Liver (tissue), 9 donors: ENCODE results near the gene NCOA6. TPM values are rescaled to one million over a fixed set of nuclear protein-coding genes. Genes with fewer than 3 reads are reported as not detected.

Source experiments
- DNase-seq: peaks from one replicate; pipeline ENCODE4 v3.0.0-alpha.2; 2017; ENCODE audit warnings: low spot score
- H3K27ac ChIP-seq, 2 donors: one replicate each; pipeline ENCODE4 v1.7.0; 2013; ENCODE audit warnings: inconsistent platforms in 2 of 2, low read length in 2 of 2, control low read depth in 1 of 2, low read depth in 1 of 2, mild to moderate bottlenecking in 1 of 2
- H3K27me3 ChIP-seq, 4 donors: one replicate each; pipeline versions ENCODE4 v1.6.1 to v1.7.0; 2013; ENCODE audit warnings: low read length in 3 of 4, inconsistent platforms in 1 of 4, mild to moderate bottlenecking in 1 of 4, moderate library complexity in 1 of 4; ENCODE audit not compliant: control insufficient read depth in 4 of 4, insufficient read depth in 4 of 4
- H3K36me3 ChIP-seq, 4 donors: one replicate each; pipeline versions ENCODE4 v1.6.1 to v1.7.0; 2013; ENCODE audit warnings: low read length in 3 of 4, mild to moderate bottlenecking in 3 of 4, low read depth in 1 of 4, moderate library complexity in 1 of 4; ENCODE audit not compliant: control insufficient read depth in 4 of 4, insufficient read depth in 3 of 4
- H3K4me1 ChIP-seq, 4 donors: one replicate each; pipeline versions ENCODE4 v1.6.1 to v1.7.0; 2013; ENCODE audit warnings: low read length in 3 of 4, mild to moderate bottlenecking in 3 of 4, moderate library complexity in 1 of 4; ENCODE audit not compliant: control insufficient read depth in 4 of 4, insufficient read depth in 4 of 4
- H3K4me3 ChIP-seq, 3 donors: one replicate each; pipeline versions ENCODE4 v1.6.1 to v1.7.0; 2013; ENCODE audit warnings: low read length in 3 of 3, control low read depth in 1 of 3, low read depth in 1 of 3, mild to moderate bottlenecking in 1 of 3
- H3K9ac ChIP-seq, 2 donors: one replicate each; pipeline ENCODE4 v1.7.0; 2013; ENCODE audit warnings: low read length in 2 of 2, mild to moderate bottlenecking in 2 of 2, moderate library complexity in 2 of 2, control low read depth in 1 of 2, low read depth in 1 of 2
- H3K9me3 ChIP-seq, 4 donors: one replicate each; pipeline versions ENCODE4 v1.6.1 to v1.7.0; 2013; ENCODE audit warnings: low read length in 3 of 4; ENCODE audit not compliant: control insufficient read depth in 4 of 4
- CTCF ChIP-seq: fragments of 150-350 bp; IDR thresholded peaks from 2 replicates; pipeline ENCODE4 v1.5.1; 2017; ENCODE audit warnings: improper control_type of control experiment, low read depth, low read length; ENCODE audit not compliant: missing input control
- EGR1 ChIP-seq, 2 donors: IDR thresholded peaks; 2 replicates each; pipeline ENCODE4 v1.6.1; 2016 to 2018; ENCODE audit warnings: antibody characterized with exemption in 2 of 2, low read depth in 2 of 2
- FOXA2 ChIP-seq: IDR thresholded peaks from 2 replicates; pipeline ENCODE4 v1.6.1; 2016; ENCODE audit warnings: antibody characterized with exemption
- HNF4A ChIP-seq, 2 donors: conservative IDR thresholded peaks; 2 replicates each; pipeline ENCODE4 v1.6.1; 2016; ENCODE audit warnings: antibody characterized with exemption in 2 of 2, mild to moderate bottlenecking in 2 of 2
- HNF4G ChIP-seq: IDR thresholded peaks from 2 replicates; pipeline ENCODE4 v1.6.1; 2016; ENCODE audit warnings: antibody characterized with exemption
- JUND ChIP-seq, 2 donors: IDR thresholded peaks; 2 replicates each; pipeline ENCODE4 v1.6.1; 2016; ENCODE audit warnings: antibody characterized with exemption in 2 of 2
- NR2F2 ChIP-seq: IDR thresholded peaks from 2 replicates; pipeline ENCODE4 v1.6.1; 2016; ENCODE audit warnings: antibody characterized with exemption
- REST ChIP-seq: IDR thresholded peaks from 2 replicates; pipeline ENCODE4 v1.6.1; 2016; ENCODE audit warnings: antibody characterized with exemption, mild to moderate bottlenecking
- RXRA ChIP-seq, 2 donors: IDR thresholded peaks; 2 replicates each; pipeline ENCODE4 v1.6.1; 2017 to 2018; ENCODE audit warnings: antibody characterized with exemption in 2 of 2, mild to moderate bottlenecking in 1 of 2
- SP1 ChIP-seq: IDR thresholded peaks from 2 replicates; pipeline ENCODE4 v1.6.1; 2018; ENCODE audit warnings: antibody characterized with exemption, mild to moderate bottlenecking
- TAF1 ChIP-seq: conservative IDR thresholded peaks from 2 replicates; pipeline ENCODE4 v1.6.1; 2016; ENCODE audit warnings: antibody characterized with exemption, mild to moderate bottlenecking
- YY1 ChIP-seq: IDR thresholded peaks from 2 replicates; pipeline ENCODE4 v1.6.1; 2016; ENCODE audit warnings: antibody characterized with exemption, mild to moderate bottlenecking
- WGBS: extraction: QIAGEN DNeasy Blood & Tissue Kit; methylation state at CpG from one replicate; pipeline ENCODE4 v1.1.7; 2013; 5-methylcytosine and 5-hydroxymethylcytosine counted together
- polyA plus RNA-seq, 2 donors: library from polyadenylated mRNA; stranded (reverse) in 1 of 2; unstranded in 1 of 2; fragments of 200-250 nt in 1 of 2; fragments of >200 nt in 1 of 2; fragmentation: Nextera tagmentation in 1 of 2; extraction: Ambion mirVana in 1 of 2; gene quantifications; one replicate each; pipeline versions ENCODE4 v1.2.1 to v1.2.3, GENCODE V29; 2013 to 2015
- total RNA-seq, 2 donors: library from RNA; depleted of rRNA; stranded (reverse); fragments of >200 nt; gene quantifications; one replicate each; pipeline ENCODE4 v1.2.3, GENCODE V29; 2014
- TF ChIP-seq, protein P1 (sequence below): IDR thresholded peaks from 2 replicates; pipeline ENCODE4 v1.6.1; 2016; ENCODE audit warnings: antibody characterized with exemption
- TF ChIP-seq, protein P2 (sequence below): IDR thresholded peaks from 2 replicates; pipeline ENCODE4 v1.6.1; 2016; ENCODE audit warnings: antibody characterized with exemption
- donor health status: healthy.
- donor health status: healthy.
- donor health status: healthy.
- donor health status: healthy.
- donor health status: healthy.

The NCOA6 gene
- total and polyA plus RNA-seq, 4 donors = 5.4 to 13.1 (median 6.2) TPM

DNA sequence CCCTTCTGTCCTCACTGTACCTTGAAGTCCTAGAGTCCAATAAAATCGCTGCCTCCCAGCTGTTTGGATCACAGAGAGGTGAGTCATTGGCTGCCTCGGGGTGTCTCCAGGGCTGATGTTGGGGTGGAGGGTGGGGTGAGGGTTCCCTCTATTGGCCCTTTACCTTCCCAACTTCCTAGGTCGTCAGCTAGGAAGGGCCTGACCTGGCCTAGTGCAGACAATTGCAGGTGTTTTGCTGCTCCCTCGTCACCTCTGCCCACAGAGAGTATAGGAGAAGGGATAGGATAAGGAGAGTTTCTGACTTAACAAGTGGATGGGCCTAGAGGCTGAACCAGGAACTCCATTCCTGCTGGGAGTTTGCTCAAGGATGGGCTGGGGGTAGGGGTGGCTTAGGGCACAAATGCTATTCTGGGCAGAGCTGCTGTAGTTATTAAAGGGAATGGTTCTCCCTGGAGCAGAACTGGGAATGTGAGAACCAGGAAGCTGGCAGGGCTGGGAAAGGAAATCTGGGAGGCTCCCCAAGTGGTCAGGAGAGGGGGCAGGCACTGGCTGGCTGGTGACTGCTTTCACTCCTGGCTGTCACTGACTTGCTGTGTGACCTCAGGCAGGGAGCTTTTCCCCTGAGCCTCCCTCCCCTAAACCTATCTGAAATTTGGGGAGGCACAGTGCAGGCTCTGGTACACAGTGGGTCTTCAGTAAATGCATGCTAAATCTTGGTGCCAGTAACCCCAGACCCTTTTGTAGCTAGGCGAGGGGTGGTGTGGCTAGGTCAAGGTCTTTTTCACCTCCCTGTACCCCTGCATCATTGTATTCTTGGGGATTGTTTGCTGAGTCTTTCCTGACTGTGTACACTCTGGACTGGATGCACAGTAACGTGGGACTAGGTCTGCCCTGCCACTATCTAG is 119.8 kb downstream of the NCOA6 start:
- H3K27ac ChIP-seq = peak overlapping the region; percentile 99
- H3K4me1 ChIP-seq = peaks cover 9 to 54% (median 45%) of the 10 kb centered on the region in 4 donors
- WGBS = 26% methylated on average over 6 of the region's 6 CpGs

More for the DNA sequence above, 119.8 kb downstream of the NCOA6 start:
- TF ChIP-seq RXRA (IDR thresholded peaks at IDR 0.05) (peak in 1 of 2 donors; percentile 25), HNF4A (conservative IDR thresholded peaks at IDR 0.05) (peak; percentile 47 to 56), JUND (IDR thresholded peaks at IDR 0.05) (peak; percentile 42 to 64), YY1 (no peak), CTCF (peak; percentile 17), TAF1 (no peak), EGR1 (IDR thresholded peaks at IDR 0.05; ENCODE audit: low read depth in 2 of 2) (no peak), FOXA2 (no peak), NR2F2 (no peak), SP1 (no peak), REST (peak; percentile 36), HNF4G (no peak)
- TF ChIP-seq, protein P1, sequence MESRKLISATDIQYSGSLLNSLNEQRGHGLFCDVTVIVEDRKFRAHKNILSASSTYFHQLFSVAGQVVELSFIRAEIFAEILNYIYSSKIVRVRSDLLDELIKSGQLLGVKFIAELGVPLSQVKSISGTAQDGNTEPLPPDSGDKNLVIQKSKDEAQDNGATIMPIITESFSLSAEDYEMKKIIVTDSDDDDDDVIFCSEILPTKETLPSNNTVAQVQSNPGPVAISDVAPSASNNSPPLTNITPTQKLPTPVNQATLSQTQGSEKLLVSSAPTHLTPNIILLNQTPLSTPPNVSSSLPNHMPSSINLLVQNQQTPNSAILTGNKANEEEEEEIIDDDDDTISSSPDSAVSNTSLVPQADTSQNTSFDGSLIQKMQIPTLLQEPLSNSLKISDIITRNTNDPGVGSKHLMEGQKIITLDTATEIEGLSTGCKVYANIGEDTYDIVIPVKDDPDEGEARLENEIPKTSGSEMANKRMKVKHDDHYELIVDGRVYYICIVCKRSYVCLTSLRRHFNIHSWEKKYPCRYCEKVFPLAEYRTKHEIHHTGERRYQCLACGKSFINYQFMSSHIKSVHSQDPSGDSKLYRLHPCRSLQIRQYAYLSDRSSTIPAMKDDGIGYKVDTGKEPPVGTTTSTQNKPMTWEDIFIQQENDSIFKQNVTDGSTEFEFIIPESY = no peak
- TF ChIP-seq, protein P2, sequence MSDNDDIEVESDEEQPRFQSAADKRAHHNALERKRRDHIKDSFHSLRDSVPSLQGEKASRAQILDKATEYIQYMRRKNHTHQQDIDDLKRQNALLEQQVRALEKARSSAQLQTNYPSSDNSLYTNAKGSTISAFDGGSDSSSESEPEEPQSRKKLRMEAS = no peak
- Histone ChIP-seq H3K27me3 (no peaks in the 10 kb centered on the region), H3K36me3 (no peaks in the 10 kb centered on the region), H3K9ac (peak overlapping the region; percentile 42 to 75), H3K9me3 (no peaks in the 10 kb centered on the region), H3K4me3 (peak overlapping the region in 2 of 3 donors; percentile 62 to 82)
- no peak for DNase-seq
